Lower lobe of right lung (tissue), 2 donors: ENCODE results near the gene RPH3AL. TPM values are rescaled to one million over a fixed set of nuclear protein-coding genes. Genes with fewer than 3 reads are reported as not detected.

Experiments used
- ATAC-seq, 2 donors: fragments of 200-7000 bp; cut with Tn5 transposase; one replicate each; pipeline ENCODE4 v1.9.1; 2020 to 2022; ENCODE audit warnings: mild to moderate bottlenecking in 2 of 2, moderate library complexity in 2 of 2
- DNase-seq: peaks from one replicate; pipeline ENCODE4 v3.0.0-alpha.2; 2020
- H3K27ac ChIP-seq: fragments of 200-600 bp; one replicate; pipeline ENCODE4 v1.8.0; 2022
- H3K27me3 ChIP-seq: fragments of 200-600 bp; one replicate; pipeline ENCODE4 v1.8.0; 2022; ENCODE audit warnings: low read depth
- H3K36me3 ChIP-seq: fragments of 200-600 bp; one replicate; pipeline ENCODE4 v1.8.0; 2022; ENCODE audit warnings: mild to moderate bottlenecking
- H3K4me1 ChIP-seq: fragments of 200-600 bp; one replicate; pipeline ENCODE4 v1.8.0; 2022
- H3K4me3 ChIP-seq: fragments of 200-600 bp; one replicate; pipeline ENCODE4 v1.8.0; 2022; ENCODE audit warnings: mild to moderate bottlenecking
- H3K9me3 ChIP-seq: fragments of 200-600 bp; one replicate; pipeline ENCODE4 v1.8.0; 2022
- CTCF ChIP-seq: fragments of 200-600 bp; IDR thresholded peaks from one replicate; pipeline ENCODE4 v1.8.0; 2022; ENCODE audit warnings: antibody characterized with exemption, mild to moderate bottlenecking
- intact Hi-C: fragments of 100-400 bp; cut with DNase I; formaldehyde crosslinking; loops from one replicate; pipeline ENCODE4 v1.11.0; 2022
- total RNA-seq: library from RNA; stranded (reverse); fragmentation: NEBNext Ultra II Directional; extraction: Animal tissue kit (Norgen Biotek cat#: 25700); gene quantifications from one replicate; pipeline ENCODE4 v1.2.1, GENCODE V29; 2021
- donor health status: DM: no; HTN: yes; CAD: no; lungs with severe emphysema.

The RPH3AL gene
- total RNA-seq, 1 donor from 2014 or later = 38.7 TPM

DNA sequence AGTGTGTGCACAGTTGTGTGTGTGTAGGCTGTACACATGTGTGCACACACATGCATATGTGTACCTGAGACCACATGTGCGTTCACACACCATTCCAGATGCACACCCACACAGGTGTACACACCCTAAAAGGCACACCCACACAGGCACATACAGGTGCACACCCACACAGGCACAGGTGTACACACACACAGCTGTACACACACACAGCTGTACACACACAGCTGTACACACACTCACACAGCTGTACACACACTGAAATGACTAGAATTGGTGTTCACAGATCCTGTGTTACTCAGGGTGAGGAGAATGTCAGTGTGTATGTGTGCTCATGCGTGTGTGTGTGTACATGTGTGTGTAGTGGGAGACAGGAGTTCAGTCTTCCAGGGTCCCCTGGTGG, 155.3 kb downstream of the RPH3AL start:
- ATAC-seq (no peak), DNase-seq (no peak)
- peaks cover 12% of the 10 kb centered on the region for H3K27me3 ChIP-seq
- H3K36me3 ChIP-seq = no peaks in the 10 kb centered on the region
- no peak overlapping the region for H3K27ac ChIP-seq
- no peaks in the 10 kb centered on the region for H3K9me3 ChIP-seq
- TF ChIP-seq CTCF = no peak
- no peak overlapping the region for H3K4me3 ChIP-seq
- peaks cover 22% of the 10 kb centered on the region for H3K4me1 ChIP-seq
- intact Hi-C loops = no loop called here

DNA sequence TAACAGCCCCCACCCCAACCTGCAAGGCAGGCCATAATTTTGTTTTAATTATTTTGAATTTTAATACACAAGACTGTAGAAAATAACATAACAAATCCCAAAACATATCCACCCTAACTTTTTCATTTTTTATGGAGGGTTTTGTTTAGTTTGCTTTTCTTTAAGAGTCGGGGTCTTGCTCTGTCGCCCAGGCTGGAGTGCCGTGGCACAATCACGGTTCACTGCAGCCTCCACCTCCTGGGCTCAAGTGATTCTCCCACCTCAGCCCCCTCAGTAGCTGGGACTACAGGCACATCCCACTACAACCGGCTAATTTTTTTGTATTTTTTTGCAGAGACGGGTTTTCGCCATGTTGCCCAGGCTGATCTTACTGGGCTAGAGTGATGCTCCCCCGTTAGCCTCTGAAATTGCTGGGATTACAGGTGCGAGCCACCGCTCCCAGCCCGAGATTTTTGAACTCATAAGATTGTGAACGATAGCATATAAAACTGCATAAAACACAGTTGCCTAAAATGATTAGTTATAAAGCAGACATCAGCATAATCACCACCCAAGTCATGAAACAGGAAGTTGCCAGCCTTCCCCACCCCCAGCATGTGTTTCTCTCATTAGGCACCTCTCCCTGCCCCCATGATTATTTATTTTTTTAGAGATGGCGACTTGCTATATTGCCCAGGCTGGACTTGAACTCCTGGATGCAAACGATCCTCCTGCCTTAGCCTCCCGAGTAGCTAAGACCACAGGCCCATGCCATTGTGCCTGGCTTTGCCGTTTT, 157.6 kb downstream of the RPH3AL start:
- ATAC-seq = no peak
- Histone ChIP-seq H3K27me3 (peaks cover 12% of the 10 kb centered on the region), H3K36me3 (no peaks in the 10 kb centered on the region), H3K4me1 (peaks cover 14% of the 10 kb centered on the region), H3K9me3 (no peaks in the 10 kb centered on the region), H3K4me3 (no peak overlapping the region), H3K27ac (no peak overlapping the region)
- TF ChIP-seq CTCF = no peak
- DNase-seq = peak; percentile 10
- intact Hi-C loops = no loop called here

- Histone ChIP-seq H3K27me3 (peaks cover 12% of the 10 kb centered on the region), H3K27ac (no peak overlapping the region), H3K9me3 (no peaks in the 10 kb centered on the region), H3K4me1 (peaks cover 5% of the 10 kb centered on the region), H3K36me3 (no peaks in the 10 kb centered on the region), H3K4me3 (no peak overlapping the region)
- DNase-seq (peak; percentile 33), ATAC-seq (no peak)
- no peak for TF ChIP-seq CTCF
- intact Hi-C loops = no loop called here
These were observed 158.5 kb downstream of the RPH3AL start for GRCh38 chr17:193841-194806.

DNA sequence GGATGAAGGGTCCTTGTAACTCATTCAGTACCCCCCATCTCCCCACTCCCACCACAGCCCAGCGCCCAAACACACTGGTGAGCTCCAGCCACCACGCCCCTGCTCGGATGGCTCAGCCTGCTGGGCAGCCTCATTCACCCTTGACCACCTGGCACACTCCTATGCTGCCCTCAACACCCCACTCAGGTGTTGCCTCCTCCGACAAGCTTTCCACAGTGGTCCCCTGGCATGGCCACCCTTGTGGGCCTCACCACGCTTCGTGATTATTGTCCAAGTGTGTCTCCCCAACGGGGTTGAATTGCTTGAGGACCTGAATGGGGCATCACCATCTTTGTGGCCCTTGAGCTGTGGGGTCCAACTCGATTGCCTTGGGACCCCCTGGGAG, 159.2 kb downstream of the RPH3AL start:
- TF ChIP-seq CTCF = no peak
- no peaks in the 10 kb centered on the region for H3K4me1 ChIP-seq
- no peak overlapping the region for H3K4me3 ChIP-seq
- H3K27me3 ChIP-seq = peaks cover 16% of the 10 kb centered on the region
- H3K9me3 ChIP-seq = no peaks in the 10 kb centered on the region
- DNase-seq (no peak), ATAC-seq (peak in 1 of 2 donors; percentile 32)
- intact Hi-C loops = no loop called here
- H3K36me3 ChIP-seq = no peaks in the 10 kb centered on the region
- H3K27ac ChIP-seq = no peak overlapping the region

DNA sequence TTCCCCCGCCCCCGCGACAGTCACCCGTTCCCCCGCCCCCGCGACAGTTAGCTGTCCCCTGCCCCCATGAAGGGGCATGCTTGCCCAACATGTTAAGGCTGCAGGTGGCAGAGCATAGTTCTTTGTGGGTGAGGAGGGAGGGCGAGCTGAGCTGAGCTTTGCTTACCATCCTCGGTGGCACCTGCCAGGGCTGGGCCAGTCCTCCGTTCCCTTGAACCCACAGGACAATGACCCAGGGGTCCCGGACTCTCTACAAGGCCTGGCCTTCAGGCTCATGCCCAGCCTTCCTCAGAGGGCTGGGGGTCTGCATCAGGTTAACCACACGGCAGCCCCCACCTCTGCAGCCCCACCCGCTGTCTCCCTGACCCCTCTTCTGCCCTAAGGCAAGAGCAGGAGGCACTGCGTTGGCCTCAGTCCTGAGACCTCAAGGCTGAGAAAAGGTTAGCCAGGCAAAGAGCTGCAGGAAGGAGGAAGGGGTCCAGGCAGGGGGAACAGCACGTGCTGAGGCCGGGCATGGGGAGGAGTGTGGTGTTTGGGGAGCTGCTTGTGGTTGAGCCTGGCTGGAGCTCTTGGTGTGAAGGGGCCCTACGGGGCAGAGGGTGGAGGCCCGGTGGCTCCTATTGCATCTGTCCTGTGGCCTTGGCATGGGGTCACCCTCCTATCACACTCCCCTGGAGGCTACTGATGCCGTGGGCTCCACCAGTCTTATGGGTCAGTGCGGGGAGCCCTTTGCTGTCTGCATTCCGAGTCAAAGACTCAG, 159.8 kb downstream of the RPH3AL start:
- intact Hi-C loops = no loop called here
- DNase-seq (no peak), ATAC-seq (peak in 1 of 2 donors; percentile 13)
- H3K36me3 ChIP-seq = no peaks in the 10 kb centered on the region
- no peaks in the 10 kb centered on the region for H3K4me1 ChIP-seq
- H3K4me3 ChIP-seq = no peak overlapping the region
- no peak for TF ChIP-seq CTCF
- H3K9me3 ChIP-seq = no peaks in the 10 kb centered on the region
- peaks cover 16% of the 10 kb centered on the region for H3K27me3 ChIP-seq
- no peak overlapping the region for H3K27ac ChIP-seq
